ENCODE measurements around the gene XRCC6. TPM values are rescaled to one million over a fixed set of nuclear protein-coding genes. Genes with fewer than 3 reads are reported as not detected.

The XRCC6 gene
- total and polyA plus RNA-seq, 9 of the 15 experiments (the other 6 are each of a cell fraction or from before 2014, with no cell fraction given), result 151 to 440 (median 318) TPM

DNA sequence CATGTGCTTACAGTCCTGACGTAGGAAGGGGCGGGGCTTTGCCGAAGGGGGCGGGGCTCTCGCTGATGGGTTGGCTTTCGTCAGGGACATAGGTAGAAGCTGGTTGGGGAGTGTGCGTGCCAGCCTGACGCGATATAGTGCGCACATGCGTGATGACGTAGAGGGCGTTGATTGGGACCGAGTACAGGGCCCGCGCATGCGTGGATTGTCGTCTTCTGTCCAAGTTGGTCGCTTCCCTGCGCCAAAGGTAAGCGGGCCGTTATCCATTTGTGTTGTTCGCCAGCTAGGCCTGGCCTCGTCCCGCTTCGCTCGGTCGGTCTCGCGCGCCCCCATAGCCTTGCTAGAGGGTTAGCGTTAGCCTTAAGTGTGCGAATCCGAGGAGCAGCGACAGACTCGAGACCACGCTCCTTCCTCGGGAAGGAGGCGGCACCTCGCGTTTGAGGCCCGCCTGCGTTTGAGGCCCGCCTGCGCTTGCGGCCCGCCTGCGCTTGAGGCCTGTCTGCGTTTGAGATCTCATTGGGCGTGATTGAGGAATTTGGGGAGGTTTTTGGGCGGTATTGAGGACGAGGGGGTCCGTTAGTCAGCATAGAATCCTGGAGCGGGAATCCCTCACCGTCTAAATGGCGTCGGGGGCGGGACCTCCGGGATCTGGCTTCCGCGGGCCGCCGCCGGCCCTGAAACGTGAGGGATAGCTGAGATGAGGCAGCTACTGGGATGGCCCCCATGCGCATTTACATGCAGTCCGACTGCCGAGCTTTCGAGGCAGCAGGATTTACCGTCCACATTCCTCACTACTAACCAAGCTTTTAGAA lies at the start of gene XRCC6 (continued):
- TF ChIP-seq, protein P1, sequence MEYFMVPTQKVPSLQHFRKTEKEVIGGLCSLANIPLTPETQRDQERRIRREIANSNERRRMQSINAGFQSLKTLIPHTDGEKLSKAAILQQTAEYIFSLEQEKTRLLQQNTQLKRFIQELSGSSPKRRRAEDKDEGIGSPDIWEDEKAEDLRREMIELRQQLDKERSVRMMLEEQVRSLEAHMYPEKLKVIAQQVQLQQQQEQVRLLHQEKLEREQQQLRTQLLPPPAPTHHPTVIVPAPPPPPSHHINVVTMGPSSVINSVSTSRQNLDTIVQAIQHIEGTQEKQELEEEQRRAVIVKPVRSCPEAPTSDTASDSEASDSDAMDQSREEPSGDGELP (CRISPR knock-in tag; IDR thresholded peaks at IDR 0.05; ENCODE audit: borderline replicate concordance), result peak; percentile 40; the same call in 1 of the 2 replicates
- TF ChIP-seq, protein P2, sequence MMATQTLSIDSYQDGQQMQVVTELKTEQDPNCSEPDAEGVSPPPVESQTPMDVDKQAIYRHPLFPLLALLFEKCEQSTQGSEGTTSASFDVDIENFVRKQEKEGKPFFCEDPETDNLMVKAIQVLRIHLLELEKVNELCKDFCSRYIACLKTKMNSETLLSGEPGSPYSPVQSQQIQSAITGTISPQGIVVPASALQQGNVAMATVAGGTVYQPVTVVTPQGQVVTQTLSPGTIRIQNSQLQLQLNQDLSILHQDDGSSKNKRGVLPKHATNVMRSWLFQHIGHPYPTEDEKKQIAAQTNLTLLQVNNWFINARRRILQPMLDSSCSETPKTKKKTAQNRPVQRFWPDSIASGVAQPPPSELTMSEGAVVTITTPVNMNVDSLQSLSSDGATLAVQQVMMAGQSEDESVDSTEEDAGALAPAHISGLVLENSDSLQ (IDR thresholded peaks at IDR 0.05), result peak; percentile 92
- TF ChIP-seq POLR2B (IDR thresholded peaks at IDR 0.05; ENCODE audit: low read depth, partially characterized antibody) (peak; percentile 85), CHD1 (IDR thresholded peaks at IDR 0.05; ENCODE audit: low read length) (peak; percentile 71), SIN3A (IDR thresholded peaks at IDR 0.05; ENCODE audit: borderline replicate concordance in 2 of 2, control insufficient read depth in 1 of 2, low read depth in 2 of 2, low read length in 2 of 2) (peak; percentile 17 to 64; a peak in 1 of 4 replicates), ATF1 (CRISPR knock-in tag; IDR thresholded peaks at IDR 0.05) (peak; percentile 62; the same call in 1 of the 2 replicates), ATF1 (tag; IDR thresholded peaks at IDR 0.05) (peak; percentile 96), NR4A1 (CRISPR knock-in tag; IDR thresholded peaks at IDR 0.05) (no peak), NR4A1 (tag; IDR thresholded peaks at IDR 0.05) (no peak), CHD4 (IDR thresholded peaks at IDR 0.05; ENCODE audit: insufficient read depth, insufficient replicate concordance, low read depth, low read length, poor library complexity, severe bottlenecking) (no peak), ZNF263 (CRISPR knock-in tag; IDR thresholded peaks at IDR 0.05; ENCODE audit: borderline replicate concordance) (no peak), CBX8 (IDR thresholded peaks at IDR 0.05; ENCODE audit: borderline replicate concordance, extremely low read depth, low read depth, low read length, poor library complexity, severe bottlenecking) (no peak), CSDE1 (IDR thresholded peaks at IDR 0.05) (no peak), KHSRP (IDR thresholded peaks at IDR 0.05) (peak; percentile 64; the same call in 1 of the 2 replicates)
- TF ChIP-seq, protein P3, sequence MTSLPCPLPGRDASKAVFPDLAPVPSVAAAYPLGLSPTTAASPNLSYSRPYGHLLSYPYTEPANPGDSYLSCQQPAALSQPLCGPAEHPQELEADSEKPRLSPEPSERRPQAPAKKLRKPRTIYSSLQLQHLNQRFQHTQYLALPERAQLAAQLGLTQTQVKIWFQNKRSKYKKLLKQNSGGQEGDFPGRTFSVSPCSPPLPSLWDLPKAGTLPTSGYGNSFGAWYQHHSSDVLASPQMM (CRISPR knock-in tag; IDR thresholded peaks at IDR 0.05), result no peak
- TF ChIP-seq, protein P4, sequence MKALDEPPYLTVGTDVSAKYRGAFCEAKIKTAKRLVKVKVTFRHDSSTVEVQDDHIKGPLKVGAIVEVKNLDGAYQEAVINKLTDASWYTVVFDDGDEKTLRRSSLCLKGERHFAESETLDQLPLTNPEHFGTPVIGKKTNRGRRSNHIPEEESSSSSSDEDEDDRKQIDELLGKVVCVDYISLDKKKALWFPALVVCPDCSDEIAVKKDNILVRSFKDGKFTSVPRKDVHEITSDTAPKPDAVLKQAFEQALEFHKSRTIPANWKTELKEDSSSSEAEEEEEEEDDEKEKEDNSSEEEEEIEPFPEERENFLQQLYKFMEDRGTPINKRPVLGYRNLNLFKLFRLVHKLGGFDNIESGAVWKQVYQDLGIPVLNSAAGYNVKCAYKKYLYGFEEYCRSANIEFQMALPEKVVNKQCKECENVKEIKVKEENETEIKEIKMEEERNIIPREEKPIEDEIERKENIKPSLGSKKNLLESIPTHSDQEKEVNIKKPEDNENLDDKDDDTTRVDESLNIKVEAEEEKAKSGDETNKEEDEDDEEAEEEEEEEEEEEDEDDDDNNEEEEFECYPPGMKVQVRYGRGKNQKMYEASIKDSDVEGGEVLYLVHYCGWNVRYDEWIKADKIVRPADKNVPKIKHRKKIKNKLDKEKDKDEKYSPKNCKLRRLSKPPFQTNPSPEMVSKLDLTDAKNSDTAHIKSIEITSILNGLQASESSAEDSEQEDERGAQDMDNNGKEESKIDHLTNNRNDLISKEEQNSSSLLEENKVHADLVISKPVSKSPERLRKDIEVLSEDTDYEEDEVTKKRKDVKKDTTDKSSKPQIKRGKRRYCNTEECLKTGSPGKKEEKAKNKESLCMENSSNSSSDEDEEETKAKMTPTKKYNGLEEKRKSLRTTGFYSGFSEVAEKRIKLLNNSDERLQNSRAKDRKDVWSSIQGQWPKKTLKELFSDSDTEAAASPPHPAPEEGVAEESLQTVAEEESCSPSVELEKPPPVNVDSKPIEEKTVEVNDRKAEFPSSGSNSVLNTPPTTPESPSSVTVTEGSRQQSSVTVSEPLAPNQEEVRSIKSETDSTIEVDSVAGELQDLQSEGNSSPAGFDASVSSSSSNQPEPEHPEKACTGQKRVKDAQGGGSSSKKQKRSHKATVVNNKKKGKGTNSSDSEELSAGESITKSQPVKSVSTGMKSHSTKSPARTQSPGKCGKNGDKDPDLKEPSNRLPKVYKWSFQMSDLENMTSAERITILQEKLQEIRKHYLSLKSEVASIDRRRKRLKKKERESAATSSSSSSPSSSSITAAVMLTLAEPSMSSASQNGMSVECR (CRISPR knock-in tag; IDR thresholded peaks at IDR 0.05), result peak; percentile 76; the same call in 1 of the 2 replicates
- TF ChIP-seq, protein P5, sequence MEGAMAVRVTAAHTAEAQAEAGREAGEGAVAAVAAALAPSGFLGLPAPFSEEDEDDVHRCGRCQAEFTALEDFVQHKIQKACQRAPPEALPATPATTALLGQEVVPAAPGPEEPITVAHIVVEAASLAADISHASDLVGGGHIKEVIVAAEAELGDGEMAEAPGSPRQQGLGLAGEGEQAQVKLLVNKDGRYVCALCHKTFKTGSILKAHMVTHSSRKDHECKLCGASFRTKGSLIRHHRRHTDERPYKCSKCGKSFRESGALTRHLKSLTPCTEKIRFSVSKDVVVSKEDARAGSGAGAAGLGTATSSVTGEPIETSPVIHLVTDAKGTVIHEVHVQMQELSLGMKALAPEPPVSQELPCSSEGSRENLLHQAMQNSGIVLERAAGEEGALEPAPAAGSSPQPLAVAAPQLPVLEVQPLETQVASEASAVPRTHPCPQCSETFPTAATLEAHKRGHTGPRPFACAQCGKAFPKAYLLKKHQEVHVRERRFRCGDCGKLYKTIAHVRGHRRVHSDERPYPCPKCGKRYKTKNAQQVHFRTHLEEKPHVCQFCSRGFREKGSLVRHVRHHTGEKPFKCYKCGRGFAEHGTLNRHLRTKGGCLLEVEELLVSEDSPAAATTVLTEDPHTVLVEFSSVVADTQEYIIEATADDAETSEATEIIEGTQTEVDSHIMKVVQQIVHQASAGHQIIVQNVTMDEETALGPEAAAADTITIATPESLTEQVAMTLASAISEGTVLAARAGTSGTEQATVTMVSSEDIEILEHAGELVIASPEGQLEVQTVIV (CRISPR knock-in tag; IDR thresholded peaks at IDR 0.05; ENCODE audit: borderline replicate concordance), result no peak

Measured in K562 (cell line).